Fibroblast of mammary gland (primary cell): ENCODE measurements around the gene NPM3.

Experiments
- DNase-seq: peaks from one replicate; pipeline ENCODE4 v3.0.0-alpha.2; 2010; ENCODE audit warnings: low read depth
- H3K4me3 ChIP-seq: 2 replicates; pipeline ENCODE4 v1.5.1; 2011; ENCODE audit warnings: low read depth, mild to moderate bottlenecking, low read length, moderate library complexity; ENCODE audit not compliant: control insufficient read depth
- TF ChIP-seq, protein P1 (sequence below): conservative IDR thresholded peaks from 2 replicates; pipeline ENCODE4 v1.5.1; 2011; ENCODE audit warnings: low read depth, low read length, inconsistent platforms; ENCODE audit not compliant: control insufficient read depth, insufficient read depth

NPM3 gene

DNA sequence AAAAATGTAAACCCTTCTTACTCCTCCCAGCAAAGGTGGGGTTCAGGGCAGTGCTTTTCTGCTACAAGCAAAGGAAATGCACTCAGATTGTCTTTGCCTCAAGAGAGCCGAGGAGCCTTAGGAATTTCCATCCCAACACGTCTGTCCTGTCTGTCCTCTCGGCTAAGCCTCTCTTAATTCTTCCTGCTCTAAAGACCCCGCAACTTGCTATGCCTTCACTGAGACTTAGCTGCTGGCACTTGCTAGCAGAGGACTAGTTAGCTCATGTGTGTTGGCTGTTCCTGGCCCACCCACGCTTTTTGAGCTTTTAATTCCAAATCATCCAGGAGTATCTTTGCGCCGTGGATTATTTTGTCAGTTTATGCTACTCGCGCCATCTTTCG is 481 bp upstream of the NPM3 start:
- H3K4me3 ChIP-seq: peak overlapping the region; percentile 91
- TF ChIP-seq, protein P1, sequence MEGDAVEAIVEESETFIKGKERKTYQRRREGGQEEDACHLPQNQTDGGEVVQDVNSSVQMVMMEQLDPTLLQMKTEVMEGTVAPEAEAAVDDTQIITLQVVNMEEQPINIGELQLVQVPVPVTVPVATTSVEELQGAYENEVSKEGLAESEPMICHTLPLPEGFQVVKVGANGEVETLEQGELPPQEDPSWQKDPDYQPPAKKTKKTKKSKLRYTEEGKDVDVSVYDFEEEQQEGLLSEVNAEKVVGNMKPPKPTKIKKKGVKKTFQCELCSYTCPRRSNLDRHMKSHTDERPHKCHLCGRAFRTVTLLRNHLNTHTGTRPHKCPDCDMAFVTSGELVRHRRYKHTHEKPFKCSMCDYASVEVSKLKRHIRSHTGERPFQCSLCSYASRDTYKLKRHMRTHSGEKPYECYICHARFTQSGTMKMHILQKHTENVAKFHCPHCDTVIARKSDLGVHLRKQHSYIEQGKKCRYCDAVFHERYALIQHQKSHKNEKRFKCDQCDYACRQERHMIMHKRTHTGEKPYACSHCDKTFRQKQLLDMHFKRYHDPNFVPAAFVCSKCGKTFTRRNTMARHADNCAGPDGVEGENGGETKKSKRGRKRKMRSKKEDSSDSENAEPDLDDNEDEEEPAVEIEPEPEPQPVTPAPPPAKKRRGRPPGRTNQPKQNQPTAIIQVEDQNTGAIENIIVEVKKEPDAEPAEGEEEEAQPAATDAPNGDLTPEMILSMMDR: no peak
- DNase-seq: peak; percentile 43

DNA sequence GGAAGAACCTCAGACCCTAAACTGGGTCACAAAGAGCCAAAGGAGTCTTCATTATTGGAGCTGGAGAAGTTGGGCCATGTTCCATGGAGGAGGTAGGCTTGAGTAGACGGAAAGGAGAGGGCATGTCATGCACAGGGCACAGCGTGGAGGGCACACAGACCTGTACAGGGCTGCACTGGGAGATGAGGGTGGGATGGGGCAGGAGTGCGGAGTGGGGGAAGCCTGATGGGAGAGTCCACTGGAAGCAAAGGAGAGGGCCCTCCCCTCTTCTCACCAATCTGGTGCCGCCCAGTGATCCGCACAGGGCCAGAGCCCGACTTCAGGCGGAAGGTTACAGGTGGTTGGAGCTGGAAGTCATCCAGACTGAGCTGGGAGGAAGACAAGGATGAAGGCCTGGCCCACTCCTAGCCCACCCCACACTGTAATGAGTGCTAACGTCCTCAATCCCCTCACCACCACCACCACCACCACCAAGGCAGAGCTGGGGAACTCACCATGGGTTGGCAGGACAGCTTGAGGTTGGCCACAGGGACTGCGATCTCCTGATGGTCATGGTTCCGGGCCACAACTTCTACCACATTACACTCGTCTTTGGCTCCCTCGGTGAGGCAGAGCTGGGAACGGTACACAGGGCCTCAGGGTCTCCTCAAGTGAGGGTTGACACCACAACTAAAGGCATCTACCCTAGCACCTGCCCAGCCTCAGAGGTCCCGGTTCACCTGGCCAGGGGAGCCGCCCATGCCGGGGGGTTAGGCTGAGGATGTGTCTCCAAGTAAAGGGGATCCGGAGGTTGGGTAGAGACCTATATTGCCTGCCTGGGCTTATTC is 1.0 kb downstream of the NPM3 start:
- peak overlapping the region; percentile 91 for H3K4me3 ChIP-seq
- TF ChIP-seq, protein P1: no peak
- DNase-seq: no peak

DNA sequence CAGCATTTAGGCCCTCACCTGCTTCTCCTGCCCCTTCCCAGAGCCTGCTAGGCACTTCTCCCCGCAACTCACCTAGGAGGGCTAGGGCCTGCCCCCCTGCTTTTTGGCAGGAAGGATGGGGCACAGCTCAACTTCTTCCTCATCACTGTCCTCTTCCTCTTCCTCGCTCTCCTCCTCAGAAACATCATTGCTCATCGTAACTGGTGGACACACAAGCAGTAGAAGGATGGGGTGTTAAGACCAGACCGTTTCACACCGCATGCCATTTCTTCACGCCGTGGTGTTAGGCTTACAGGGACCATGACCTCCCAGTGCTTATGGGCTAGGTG is 1.6 kb downstream of the NPM3 start:
- TF ChIP-seq, protein P1: no peak
- H3K4me3 ChIP-seq: peak overlapping the region; percentile 91
- DNase-seq: no peak

DNA sequence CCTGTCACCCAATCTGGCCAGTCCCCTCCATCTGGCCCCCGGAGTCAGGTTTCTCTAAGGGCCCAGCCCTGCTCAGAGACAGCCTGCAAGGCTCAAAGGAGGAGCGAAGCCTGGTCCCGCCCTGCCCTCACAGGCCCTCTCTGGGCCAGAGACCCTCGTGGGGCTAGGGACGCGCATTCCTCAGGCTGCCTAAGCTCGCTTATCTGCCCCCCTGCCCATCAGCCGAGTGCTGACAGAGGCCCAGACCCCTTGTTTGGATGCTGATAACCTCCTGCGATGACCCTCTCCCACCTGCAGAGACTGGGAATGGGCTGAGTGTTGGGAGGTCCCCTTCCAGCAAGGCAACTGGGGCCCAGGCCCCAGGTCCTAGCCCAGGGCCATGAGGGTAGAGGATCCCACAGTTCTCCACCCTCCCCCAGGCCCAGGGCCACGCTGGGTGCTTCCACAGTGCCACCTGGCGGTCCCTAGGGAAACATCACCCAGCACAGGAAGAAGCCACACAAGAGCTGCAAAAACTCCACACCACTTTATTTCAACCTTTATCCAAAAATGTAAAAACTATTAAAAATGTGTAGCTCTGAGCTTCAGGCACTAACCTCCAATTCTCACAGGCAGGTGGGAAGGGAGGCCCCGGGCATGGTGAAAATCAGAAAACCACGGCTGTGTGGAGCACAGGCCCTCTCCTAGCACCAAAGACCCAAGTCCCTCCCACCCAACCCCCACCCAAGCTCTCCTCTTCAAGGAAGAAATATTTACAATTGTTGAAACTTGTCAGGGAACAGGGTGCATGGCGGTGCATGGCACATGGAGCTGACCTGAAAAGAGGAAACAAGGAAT is 2.2 kb downstream of the NPM3 start:
- H3K4me3 ChIP-seq: no peak overlapping the region
- DNase-seq: peak; percentile 61
- TF ChIP-seq, protein P1: peak; percentile 85

DNA sequence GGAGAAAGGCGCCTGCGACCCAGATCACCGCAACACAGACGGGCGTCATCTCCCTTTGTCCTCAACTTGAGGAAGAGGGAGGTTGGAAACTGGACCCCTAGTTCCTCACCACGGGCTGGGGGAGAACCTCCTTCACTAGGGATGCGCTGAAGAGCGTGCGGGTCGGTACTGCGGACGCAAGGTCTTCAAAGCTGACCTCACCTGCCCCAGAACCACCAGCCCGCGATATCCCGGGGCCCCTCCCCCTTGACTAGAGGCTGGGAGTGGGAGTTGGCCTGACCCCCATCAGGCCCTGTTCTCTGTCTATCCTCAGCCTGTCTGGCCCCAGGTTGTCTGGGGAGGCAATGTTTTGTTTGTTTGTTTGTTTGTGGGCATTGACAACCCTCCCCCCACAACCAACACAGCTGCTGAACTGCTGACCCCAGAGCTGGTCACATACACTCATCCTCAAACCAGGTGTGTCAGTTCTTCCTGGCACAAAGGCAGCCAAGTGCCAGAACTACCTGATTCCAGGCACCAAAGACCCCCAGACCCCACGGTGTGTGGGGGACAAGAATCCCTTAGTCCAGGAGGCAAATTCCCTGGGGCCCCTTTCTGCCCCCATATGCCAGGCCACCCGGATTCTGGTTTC is 2.9 kb downstream of the NPM3 start:
- peak overlapping the region; percentile 16 for H3K4me3 ChIP-seq
- no peak for DNase-seq
- TF ChIP-seq, protein P1: no peak

DNA sequence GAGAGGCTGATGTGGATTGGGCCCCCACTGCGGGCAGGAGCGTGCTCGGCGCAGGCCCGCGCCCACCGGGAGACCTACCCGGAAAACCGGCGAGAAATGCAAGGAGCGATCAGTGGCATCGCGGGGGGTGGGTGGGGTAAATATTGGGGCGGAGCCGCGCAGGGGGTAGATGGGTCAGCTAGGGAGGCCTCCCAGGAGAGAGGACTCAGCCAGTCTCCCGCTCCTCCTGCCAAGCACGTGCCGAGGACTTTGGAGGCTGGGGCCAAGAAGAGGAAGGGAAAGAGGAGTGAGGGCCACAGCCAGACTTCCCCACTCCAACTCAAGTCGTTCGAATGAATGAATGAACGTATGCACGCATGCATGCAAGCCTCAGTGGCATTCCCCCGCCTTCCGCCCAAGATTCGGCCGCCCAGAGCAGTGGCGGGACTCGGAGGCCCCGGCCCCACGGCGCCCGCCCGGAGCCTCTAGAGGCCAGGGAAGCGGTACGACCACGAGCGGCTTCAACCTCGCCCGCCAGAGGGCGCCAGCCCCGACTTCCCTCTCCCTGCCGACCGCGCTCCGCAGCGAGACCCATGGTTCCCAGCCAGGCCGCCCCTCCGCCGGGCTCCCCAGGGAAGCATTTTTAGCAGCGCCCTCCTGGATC is 3.6 kb downstream of the NPM3 start:
- H3K4me3 ChIP-seq: peak overlapping the region; percentile 22
- DNase-seq: peak; percentile 60
- TF ChIP-seq, protein P1: peak; percentile 54
